GM12801 (cell line): Measurements from ENCODE around the gene LHFPL5.

Experiments used
- TF ChIP-seq, protein P1 (sequence below): IDR thresholded peaks from one replicate; pipeline ENCODE4 v1.5.1; 2011; ENCODE audit warnings: control low read depth; ENCODE audit not compliant: insufficient read length; ENCODE audit errors: extremely low read depth

Gene LHFPL5

DNA sequence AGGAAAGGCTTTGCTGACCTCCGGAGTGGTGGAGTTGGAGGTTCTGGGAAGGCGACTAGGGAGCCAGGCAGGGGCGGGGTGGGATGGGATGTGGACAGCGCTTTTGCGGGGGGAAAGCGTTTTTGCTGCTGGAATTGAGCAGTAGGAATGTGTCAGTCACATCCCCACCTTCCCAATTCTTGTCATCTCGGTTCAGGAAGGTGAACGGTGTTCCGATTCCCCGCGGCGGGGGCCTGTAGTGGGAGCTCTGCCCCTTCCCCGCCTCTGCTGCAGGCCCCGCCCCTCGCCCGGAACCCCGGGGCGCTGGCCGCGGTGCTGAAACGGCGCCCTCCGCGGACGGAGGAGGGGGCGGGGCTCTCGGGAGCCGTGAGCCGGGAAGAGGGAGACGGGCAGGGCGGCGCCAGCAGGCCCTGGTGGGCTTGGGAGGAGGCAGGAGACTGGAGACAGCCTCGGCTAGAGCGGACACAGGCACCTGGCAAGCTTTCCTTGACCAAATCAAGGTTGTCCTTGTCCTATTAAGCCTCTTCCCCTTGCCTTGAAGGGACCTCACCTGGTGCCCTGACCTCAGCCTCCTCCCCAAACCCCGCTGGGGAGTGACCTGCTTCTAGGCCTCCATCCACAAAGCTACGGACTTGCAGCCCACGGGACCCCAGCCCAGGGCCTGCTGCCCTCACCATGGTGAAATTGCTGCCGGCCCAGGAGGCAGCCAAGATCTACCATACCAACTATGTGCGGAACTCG is at the start of gene LHFPL5:
LHFPL5 (plus strand) TSS at position 357 of the 741 bp plus-strand sequence; CDS start at position 676, 319 bp downstream.
- TF ChIP-seq, protein P1, sequence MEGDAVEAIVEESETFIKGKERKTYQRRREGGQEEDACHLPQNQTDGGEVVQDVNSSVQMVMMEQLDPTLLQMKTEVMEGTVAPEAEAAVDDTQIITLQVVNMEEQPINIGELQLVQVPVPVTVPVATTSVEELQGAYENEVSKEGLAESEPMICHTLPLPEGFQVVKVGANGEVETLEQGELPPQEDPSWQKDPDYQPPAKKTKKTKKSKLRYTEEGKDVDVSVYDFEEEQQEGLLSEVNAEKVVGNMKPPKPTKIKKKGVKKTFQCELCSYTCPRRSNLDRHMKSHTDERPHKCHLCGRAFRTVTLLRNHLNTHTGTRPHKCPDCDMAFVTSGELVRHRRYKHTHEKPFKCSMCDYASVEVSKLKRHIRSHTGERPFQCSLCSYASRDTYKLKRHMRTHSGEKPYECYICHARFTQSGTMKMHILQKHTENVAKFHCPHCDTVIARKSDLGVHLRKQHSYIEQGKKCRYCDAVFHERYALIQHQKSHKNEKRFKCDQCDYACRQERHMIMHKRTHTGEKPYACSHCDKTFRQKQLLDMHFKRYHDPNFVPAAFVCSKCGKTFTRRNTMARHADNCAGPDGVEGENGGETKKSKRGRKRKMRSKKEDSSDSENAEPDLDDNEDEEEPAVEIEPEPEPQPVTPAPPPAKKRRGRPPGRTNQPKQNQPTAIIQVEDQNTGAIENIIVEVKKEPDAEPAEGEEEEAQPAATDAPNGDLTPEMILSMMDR: no peak

DNA sequence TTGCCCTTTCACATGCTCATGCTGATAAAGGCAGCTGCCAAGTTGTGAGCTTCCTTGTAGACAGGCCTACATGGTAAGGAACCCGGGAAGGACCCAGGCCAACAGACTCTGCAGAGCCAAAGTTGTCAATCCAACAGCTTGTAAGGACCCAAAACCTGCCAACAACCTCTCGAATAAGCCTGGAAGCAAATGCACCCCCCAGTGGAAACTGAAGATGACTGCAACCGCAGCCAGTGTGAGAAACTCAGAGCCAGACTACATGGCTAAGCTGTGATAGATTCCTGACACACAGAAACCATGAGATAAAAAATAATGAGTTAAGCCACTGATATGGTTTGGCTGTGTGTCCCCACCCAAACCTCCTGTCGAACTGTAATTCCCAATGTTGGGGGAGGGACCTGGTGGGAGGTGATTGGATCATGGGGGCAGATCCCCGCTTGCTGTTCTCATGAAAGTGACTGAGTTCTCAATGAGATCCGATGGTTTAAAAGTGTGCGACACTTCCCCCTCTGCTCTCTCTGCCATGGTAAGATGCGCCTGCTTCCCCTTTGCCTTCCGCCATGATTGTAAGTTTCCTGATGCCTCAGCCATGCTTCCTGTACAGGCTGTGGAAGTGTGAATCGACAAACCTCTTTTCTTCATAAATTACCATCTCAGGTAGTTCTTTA is 47.6 kb upstream of the LHFPL5 start:
- TF ChIP-seq, protein P1: no peak

DNA sequence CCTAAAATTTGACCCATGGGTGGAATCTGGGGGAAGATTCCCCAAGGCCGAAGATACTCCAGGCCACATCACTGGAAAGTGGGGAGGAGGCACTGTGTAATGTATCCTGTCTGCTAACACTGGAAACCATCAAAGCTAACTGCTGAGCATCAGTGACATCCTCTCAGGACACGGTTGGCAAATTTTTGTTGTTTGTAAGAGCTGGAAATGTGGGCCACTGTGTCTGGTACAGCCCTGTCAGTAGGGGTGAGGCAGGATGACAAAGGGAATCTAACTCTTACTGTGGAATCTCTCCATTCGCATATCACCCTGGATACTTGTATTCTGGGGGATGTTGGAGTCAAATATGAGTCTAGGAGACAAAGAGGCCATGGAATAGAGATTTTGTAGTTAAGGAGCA is 45.7 kb upstream of the LHFPL5 start:
- TF ChIP-seq, protein P1: no peak

DNA sequence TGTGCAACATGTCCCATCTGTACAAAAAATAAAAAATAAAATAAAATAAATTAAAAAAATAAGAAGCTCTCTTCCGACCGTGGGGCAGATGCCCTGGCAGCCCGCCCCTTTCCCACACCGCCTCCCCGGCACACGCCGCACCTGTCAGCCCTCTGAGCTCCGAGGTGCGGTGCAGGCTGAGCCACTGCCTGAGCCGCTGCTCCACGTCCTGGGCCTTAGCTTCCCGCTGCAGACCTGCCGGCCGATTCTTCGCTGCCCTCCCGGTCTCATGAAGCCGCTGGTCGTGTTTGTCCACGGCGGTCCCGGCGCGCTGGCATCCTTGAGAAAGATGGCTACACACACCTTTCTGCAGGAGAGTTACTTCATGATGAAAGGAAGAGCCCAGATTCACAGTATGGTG is 39.4 kb upstream of the LHFPL5 start:
- TF ChIP-seq, protein P1: no peak

DNA sequence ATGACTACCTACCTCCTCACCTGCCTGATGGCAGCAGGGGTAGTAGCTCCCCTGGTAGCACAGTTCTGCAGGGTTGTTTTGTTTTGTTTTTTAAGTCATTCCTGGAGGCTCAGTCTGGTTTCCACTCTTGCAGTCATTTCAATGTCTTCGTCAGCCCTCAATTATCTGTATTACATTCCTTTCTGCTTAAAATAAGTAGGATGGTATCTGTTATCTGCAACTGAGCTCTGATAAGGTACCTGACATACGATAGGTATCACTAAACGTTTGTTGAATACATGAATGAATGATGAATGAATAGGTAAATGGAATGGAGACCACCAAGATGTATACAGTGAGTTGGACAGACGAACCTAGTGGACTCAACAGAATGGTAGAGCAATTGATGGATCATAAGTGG is 35.9 kb upstream of the LHFPL5 start:
- TF ChIP-seq, protein P1: no peak

DNA sequence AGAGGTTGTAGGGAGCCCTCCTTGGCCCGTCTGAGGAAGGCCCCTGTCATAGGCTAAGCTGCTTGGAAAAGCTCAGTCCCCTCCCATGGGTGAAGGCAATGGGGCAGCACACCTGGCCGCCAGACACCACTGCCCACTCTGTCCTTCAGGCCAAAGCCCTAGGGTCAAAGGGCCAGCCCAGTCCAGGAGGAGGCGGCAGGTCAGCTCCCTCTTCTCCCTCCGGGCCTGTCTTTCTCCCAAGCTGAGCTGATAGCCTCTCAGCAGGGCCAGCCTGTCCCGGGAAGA is 33.9 kb upstream of the LHFPL5 start:
- TF ChIP-seq, protein P1: no peak

DNA sequence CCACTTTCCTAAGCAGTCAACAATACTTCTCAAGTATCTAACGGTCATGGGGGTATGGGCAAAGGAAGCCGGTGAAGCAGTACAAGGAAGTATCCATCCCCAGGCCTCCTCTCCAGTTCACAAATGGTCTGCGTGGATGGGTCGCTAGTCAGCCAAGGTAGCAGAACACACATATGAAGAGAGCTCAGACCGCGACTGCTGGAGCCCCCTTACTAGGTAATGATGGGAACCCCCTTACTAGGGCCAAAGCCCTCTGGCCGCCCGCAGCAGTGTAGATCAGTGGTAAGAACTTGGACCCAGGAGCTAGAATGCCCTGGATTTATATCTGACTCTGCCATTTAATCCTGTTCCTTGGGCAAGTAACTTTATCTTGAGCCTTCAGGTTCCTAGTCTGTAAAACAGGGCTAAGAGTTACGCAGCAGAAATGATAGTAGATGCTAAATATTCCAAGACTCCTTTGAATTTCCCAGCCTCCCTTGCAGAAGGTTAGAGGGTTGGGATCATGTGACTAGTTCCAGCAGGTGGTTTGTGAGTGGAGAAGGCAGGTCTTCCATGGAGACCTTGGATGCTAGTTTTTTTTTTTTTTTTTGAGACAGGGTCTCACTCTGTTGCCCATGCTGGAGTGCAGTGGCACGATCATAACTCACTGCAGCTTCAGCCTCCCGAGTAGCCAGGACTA is 30.9 kb upstream of the LHFPL5 start:
- TF ChIP-seq, protein P1: no peak
